Lung (tissue), 12 donors: ENCODE results near the gene SMYD2. TPM values are rescaled to one million over a fixed set of nuclear protein-coding genes. Genes with fewer than 3 reads are reported as not detected.
A peak's percentile ranks its signal among the peaks of the same experiment; 100 is the strongest.

Experiments used
- ATAC-seq: fragments of 200-7000 bp; cut with Tn5 transposase; one replicate; pipeline ENCODE4 v1.9.1; 2020; ENCODE audit warnings: moderate number of reproducible peaks; ENCODE audit not compliant: insufficient read depth, low FRiP score
- DNase-seq, 3 donors: peaks; one replicate each; pipeline ENCODE4 v3.0.0-alpha.2; 2013 to 2017
- H3K27ac ChIP-seq, 2 donors: one replicate each; pipeline ENCODE4 v1.5.1; 2013; ENCODE audit warnings: mild to moderate bottlenecking in 2 of 2, moderate library complexity in 2 of 2, control low read depth in 1 of 2, inconsistent platforms in 1 of 2, low read depth in 1 of 2, low read length in 1 of 2
- H3K27me3 ChIP-seq, 3 donors: one replicate each; pipeline ENCODE4 v1.5.1; 2013; ENCODE audit warnings: low read length in 2 of 3; ENCODE audit not compliant: control insufficient read depth in 3 of 3, insufficient read depth in 3 of 3
- H3K36me3 ChIP-seq, 4 donors: one replicate each; pipeline ENCODE4 v1.5.1; 2013; ENCODE audit warnings: low read length in 4 of 4, mild to moderate bottlenecking in 1 of 4, moderate library complexity in 1 of 4; ENCODE audit not compliant: control insufficient read depth in 4 of 4, insufficient read depth in 4 of 4
- H3K4me1 ChIP-seq, 5 donors: one replicate each; pipeline ENCODE4 v1.5.1; 2013; ENCODE audit warnings: low read length in 5 of 5, mild to moderate bottlenecking in 2 of 5, moderate library complexity in 1 of 5; ENCODE audit not compliant: control insufficient read depth in 5 of 5, insufficient read depth in 5 of 5
- H3K4me3 ChIP-seq: one replicate; pipeline ENCODE4 v1.5.1; 2013; ENCODE audit warnings: mild to moderate bottlenecking, control low read depth, moderate library complexity
- H3K9ac ChIP-seq, 2 donors: one replicate each; pipeline ENCODE4 v1.5.1; 2013; ENCODE audit warnings: low read length in 2 of 2, control low read depth in 1 of 2; ENCODE audit not compliant: insufficient read depth in 1 of 2
- H3K9me3 ChIP-seq, 4 donors: one replicate each; pipeline ENCODE4 v1.5.1; 2013; ENCODE audit warnings: low read length in 3 of 4, mild to moderate bottlenecking in 1 of 4, moderate library complexity in 1 of 4; ENCODE audit not compliant: control insufficient read depth in 4 of 4, insufficient read depth in 3 of 4
- WGBS, 2 donors: extraction: QIAGEN DNeasy Blood & Tissue Kit; methylation state at CpG; one replicate each; pipeline ENCODE4 v1.1.7; 2013; 5-methylcytosine and 5-hydroxymethylcytosine counted together
- polyA plus RNA-seq, 2 donors: library from polyadenylated mRNA; stranded (reverse); fragments of 200-250 nt; gene quantifications; one replicate each; pipeline ENCODE4 v1.2.1, GENCODE V29; 2013
- total RNA-seq, 2 donors: library from RNA; depleted of rRNA in 1 of 2; stranded (reverse); fragments of >200 nt in 1 of 2; gene quantifications; one replicate each; pipeline ENCODE4 v1.2.1, GENCODE V29; 2014 to 2021
- TF ChIP-seq, protein P1 (sequence below): IDR thresholded peaks from 2 replicates; pipeline ENCODE4 v1.5.1; 2012; ENCODE audit warnings: mild to moderate bottlenecking; ENCODE audit errors: control extremely low read depth, extremely low read depth
- donor health status: control.
- donor health status: control.
- donor health status: Bipolar disorder and iron deficiency.
- donor health status: healthy.
- donor health status: DM: yes; HTN: yes; CAD: no.

The SMYD2 gene
- total and polyA plus RNA-seq, 4 donors: 20.6 to 48.6 (median 28.2) TPM

DNA sequence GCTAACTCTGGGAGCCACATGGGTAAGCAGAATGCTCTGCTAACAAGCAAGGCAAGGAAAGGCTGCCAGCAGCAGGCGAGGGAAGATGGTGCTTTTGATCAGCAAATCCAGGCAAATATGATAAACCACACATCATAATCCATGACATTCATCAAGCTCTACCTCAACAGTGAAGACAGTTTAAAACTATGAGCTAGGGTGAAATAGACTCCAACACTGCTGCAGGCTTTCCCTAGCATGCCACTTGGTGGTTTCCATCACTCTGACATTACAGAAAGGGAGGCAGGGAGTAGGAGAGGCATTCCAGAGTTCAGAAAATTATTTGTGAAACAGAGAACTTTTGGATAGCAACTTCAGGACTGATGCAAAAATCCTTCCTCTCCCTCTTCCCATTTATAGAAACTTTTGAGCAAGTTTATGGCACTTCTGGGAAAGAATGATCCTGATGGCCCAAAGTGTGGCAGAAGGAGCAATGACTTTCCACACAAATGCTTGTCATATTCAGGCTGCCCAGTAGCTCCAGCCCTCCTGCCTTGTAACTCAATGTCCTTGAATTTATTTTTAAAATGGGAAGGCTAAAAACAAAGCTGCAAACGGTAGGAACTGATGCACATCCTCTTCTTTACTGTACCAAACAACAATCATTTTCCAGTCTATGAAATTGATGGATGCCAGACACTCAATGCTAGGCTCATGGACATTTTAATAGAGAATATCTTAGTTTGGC lies 70.8 kb downstream of the SMYD2 start:
- Histone ChIP-seq H3K27ac (no peak overlapping the region), H3K27me3 (no peaks in the 10 kb centered on the region), H3K4me1 (peaks cover 0 to 10% (median 0%) of the 10 kb centered on the region in 5 donors), H3K36me3 (peaks cover 0 to 7% (median 4%) of the 10 kb centered on the region in 4 donors), H3K9me3 (no peaks in the 10 kb centered on the region), H3K4me3 (no peak overlapping the region), H3K9ac (no peak overlapping the region)
- ATAC-seq (no peak), DNase-seq (no peak)
- TF ChIP-seq, protein P1, sequence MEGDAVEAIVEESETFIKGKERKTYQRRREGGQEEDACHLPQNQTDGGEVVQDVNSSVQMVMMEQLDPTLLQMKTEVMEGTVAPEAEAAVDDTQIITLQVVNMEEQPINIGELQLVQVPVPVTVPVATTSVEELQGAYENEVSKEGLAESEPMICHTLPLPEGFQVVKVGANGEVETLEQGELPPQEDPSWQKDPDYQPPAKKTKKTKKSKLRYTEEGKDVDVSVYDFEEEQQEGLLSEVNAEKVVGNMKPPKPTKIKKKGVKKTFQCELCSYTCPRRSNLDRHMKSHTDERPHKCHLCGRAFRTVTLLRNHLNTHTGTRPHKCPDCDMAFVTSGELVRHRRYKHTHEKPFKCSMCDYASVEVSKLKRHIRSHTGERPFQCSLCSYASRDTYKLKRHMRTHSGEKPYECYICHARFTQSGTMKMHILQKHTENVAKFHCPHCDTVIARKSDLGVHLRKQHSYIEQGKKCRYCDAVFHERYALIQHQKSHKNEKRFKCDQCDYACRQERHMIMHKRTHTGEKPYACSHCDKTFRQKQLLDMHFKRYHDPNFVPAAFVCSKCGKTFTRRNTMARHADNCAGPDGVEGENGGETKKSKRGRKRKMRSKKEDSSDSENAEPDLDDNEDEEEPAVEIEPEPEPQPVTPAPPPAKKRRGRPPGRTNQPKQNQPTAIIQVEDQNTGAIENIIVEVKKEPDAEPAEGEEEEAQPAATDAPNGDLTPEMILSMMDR: no peak
- WGBS, 2 donors: 71 to 75% methylated on average over 2 of the region's 2 CpGs

DNA sequence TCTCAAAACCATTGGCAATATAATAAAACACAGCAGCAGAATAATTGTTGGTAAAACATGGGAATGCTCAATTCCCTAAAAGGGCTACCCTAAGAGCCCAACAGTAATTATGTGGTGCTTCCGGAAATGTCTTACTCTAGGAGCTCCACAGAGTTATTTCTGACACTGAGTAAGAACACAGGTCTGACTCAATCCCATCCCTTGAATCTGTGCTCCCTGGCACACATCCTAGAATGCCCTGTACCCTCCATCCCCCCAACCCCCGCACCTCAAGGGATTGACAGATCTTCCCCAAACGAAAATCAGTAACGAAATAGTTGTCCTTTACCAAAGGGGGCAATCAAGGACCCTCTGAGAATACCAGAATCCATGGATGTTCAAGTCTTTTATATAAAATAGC lies 71.9 kb downstream of the SMYD2 start:
- Histone ChIP-seq H3K4me3 (no peak overlapping the region), H3K36me3 (peaks cover 0 to 11% (median 3%) of the 10 kb centered on the region in 4 donors), H3K27ac (peak overlapping the region in 1 of 2 donors; percentile 77), H3K9me3 (no peaks in the 10 kb centered on the region), H3K9ac (no peak overlapping the region), H3K27me3 (no peaks in the 10 kb centered on the region), H3K4me1 (peaks cover 0 to 10% (median 0%) of the 10 kb centered on the region in 5 donors)
- no peak for DNase-seq
- TF ChIP-seq, protein P1: no peak
- ATAC-seq: no peak
- WGBS, 2 donors: 93 to 94% methylated on average over 4 of the region's 4 CpGs

DNA sequence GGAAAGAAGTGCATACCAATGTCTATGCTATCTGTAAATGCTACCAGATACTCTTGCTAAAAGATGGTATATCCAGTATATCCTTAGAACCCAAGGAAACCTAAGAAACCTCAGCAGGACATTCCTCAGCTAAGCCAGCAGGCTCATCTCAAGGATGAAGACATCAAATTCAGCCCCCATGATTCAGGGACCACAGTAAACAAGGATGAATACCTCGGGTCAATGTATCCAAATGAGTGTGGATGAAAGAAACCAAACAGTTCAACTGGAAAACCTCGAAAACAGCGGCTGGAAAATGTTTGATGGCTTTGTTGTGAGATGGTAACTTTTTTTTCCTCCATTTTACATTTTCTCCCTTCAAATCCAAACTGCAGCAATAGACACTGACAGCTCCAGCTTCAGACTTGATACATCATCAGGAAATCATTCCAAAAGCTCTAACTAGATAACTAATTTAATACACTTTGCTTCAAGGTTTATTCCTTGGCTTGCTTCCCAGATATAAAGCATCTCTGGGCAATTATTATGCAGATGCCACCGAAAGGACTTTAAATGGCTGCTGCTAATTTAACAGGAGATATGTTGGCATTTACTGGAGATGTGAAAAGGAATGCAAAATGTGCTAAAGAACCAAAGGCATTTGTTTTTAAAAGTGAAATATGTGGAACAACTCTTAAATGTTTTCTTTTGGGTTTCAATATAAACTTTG lies 73.6 kb downstream of the SMYD2 start:
- TF ChIP-seq, protein P1: no peak
- H3K9me3 ChIP-seq: no peaks in the 10 kb centered on the region
- no peak overlapping the region for H3K9ac ChIP-seq
- H3K27me3 ChIP-seq: no peaks in the 10 kb centered on the region
- H3K36me3 ChIP-seq: peaks cover 0 to 11% (median 5%) of the 10 kb centered on the region in 4 donors
- 82 to 85% methylated on average over 4 of the region's 4 CpGs for whole genome bisulfite sequencing, 2 donors
- ATAC-seq: no peak
- H3K4me1 ChIP-seq: peaks cover 0 to 10% (median 0%) of the 10 kb centered on the region in 5 donors
- H3K4me3 ChIP-seq: no peak overlapping the region
- no peak overlapping the region for H3K27ac ChIP-seq
- DNase-seq: no peak
